GM12878 (cell line): ENCODE data around the gene TGFB2. TPM values are rescaled to one million over a fixed set of nuclear protein-coding genes. Genes with fewer than 3 reads are reported as not detected.

Experiments
- ATAC-seq: fragments of 200-7000 bp; cut with Tn5 transposase; 3 replicates; pipeline ENCODE4 v1.9.1; 2020; ENCODE audit warnings: mild to moderate bottlenecking, moderate library complexity
- BruUV-seq: library from RNA; stranded (reverse); fragments of 400-500 nt; replicated peaks from 2 replicates; lab custom pipeline; 2021; lab: Mats Ljungman, UMichigan
- CTCF ChIA-PET: fragments of 300-600 bp; sonication (Branson Sonifier 250); formaldehyde crosslinking; extraction: SDS; loops from one replicate; lab custom pipeline; 2021; ENCODE audit warnings: inconsistent platforms; lab: Yijun Ruan, JAX
- POLR2A ChIA-PET: fragments of 350-600 bp; formaldehyde crosslinking; extraction: SDS; loops from one replicate; lab custom pipeline; 2021; ENCODE audit warnings: inconsistent platforms; lab: Charles Lee
- RAD21 ChIA-PET: fragments of 300-600 bp; sonication (Branson Sonifier 250); formaldehyde crosslinking; loops from one replicate; lab custom pipeline; 2023; ENCODE audit warnings: antibody characterized with exemption; ENCODE audit not compliant: unreplicated experiment; lab: Charles Lee
- SMC1A ChIA-PET: fragments of 300-600 bp; sonication (Branson Sonifier 250); formaldehyde crosslinking; loops from one replicate; lab custom pipeline; 2023; ENCODE audit not compliant: unreplicated experiment, uncharacterized antibody; lab: Charles Lee
- DNase-seq: peaks from one replicate; pipeline ENCODE4 v3.0.0-alpha.2; 2011; ENCODE audit warnings: low read depth, low spot score
- FAIRE-seq: peaks from 3 replicates; lab custom pipeline; 2011; peaks lifted over from hg19 to GRCh38; lab: Jason Lieb, UNC
- H2AFZ ChIP-seq: 2 replicates; pipeline ENCODE4 v1.6.0; 2011; ENCODE audit warnings: low read depth, low read length, control low read depth; ENCODE audit not compliant: control insufficient read depth
- H3K27ac ChIP-seq: 2 replicates; pipeline ENCODE4 v1.5.1; 2011; ENCODE audit warnings: control low read depth; ENCODE audit not compliant: control insufficient read depth, insufficient read depth
- H3K27me3 ChIP-seq, 2 experiments: replicated peaks in 1 of 2; 2 replicates each; pipeline versions ENCODE4 v1.6.0 to v1.6.1; 2011; ENCODE audit warnings: low read length in 1 of 2; ENCODE audit not compliant: control insufficient read depth in 2 of 2, insufficient read depth in 2 of 2
- H3K36me3 ChIP-seq, 2 experiments: 2 replicates each; pipeline ENCODE4 v1.5.1; 2011; ENCODE audit warnings: low read length in 1 of 2; ENCODE audit not compliant: control insufficient read depth in 2 of 2, insufficient read depth in 2 of 2
- H3K4me1 ChIP-seq: 2 replicates; pipeline ENCODE4 v1.6.1; 2011; ENCODE audit warnings: mild to moderate bottlenecking, low read length, moderate library complexity, mixed read lengths; ENCODE audit not compliant: control insufficient read depth, insufficient read depth
- H3K4me2 ChIP-seq: 2 replicates; pipeline ENCODE4 v1.6.0; 2011; ENCODE audit warnings: control low read depth; ENCODE audit not compliant: control insufficient read depth, insufficient read depth
- H3K4me3 ChIP-seq: fragments of 200-600 bp; sonication (generic); 2 replicates; pipeline ENCODE4 v1.5.1; 2016
- H3K79me2 ChIP-seq: 2 replicates; pipeline ENCODE4 v1.6.0; 2011; ENCODE audit warnings: low read length; ENCODE audit not compliant: control insufficient read depth, insufficient read depth
- H3K9ac ChIP-seq: 2 replicates; pipeline ENCODE4 v1.8.0; 2011; ENCODE audit warnings: low read length, control low read depth, mixed read lengths; ENCODE audit not compliant: control insufficient read depth, insufficient read depth
- H3K9me3 ChIP-seq: replicated peaks from 3 replicates; pipeline ENCODE4 v1.5.1; 2011; ENCODE audit warnings: mild to moderate bottlenecking, low read length; ENCODE audit not compliant: control insufficient read depth, insufficient read depth
- H4K20me1 ChIP-seq: 2 replicates; pipeline ENCODE4 v1.6.0; 2011; ENCODE audit not compliant: control insufficient read depth, insufficient read depth
- CBX3 ChIP-seq: fragments of 200-600 bp; sonication (generic); IDR thresholded peaks from 2 replicates; pipeline ENCODE4 v1.6.1; 2016; ENCODE audit warnings: low read depth, borderline replicate concordance
- EP300 ChIP-seq, 2 experiments: fragments of 150-350 bp in 1 of 2; IDR thresholded peaks; 2 replicates each; pipeline ENCODE4 v1.6.1; 2011 to 2012; ENCODE audit warnings: low read depth in 2 of 2, low read length in 2 of 2, borderline replicate concordance in 1 of 2, improper control_type of control experiment in 1 of 2, inconsistent platforms in 1 of 2; ENCODE audit not compliant: control insufficient read depth in 1 of 2
- KLF5 ChIP-seq: fragments of 450-650 bp; IDR thresholded peaks from 2 replicates; pipeline ENCODE4 v1.6.1; 2014; ENCODE audit warnings: mild to moderate bottlenecking; ENCODE audit not compliant: partially characterized antibody
- NR2F1 ChIP-seq: fragments of 450-650 bp; conservative IDR thresholded peaks from 2 replicates; pipeline ENCODE4 v1.6.1; 2017; ENCODE audit warnings: mild to moderate bottlenecking
- PAX8 ChIP-seq: fragments of 450-650 bp; IDR thresholded peaks from 2 replicates; pipeline ENCODE4 v1.6.1; 2017; ENCODE audit warnings: mild to moderate bottlenecking, moderate library complexity
- POLR2AphosphoS2 ChIP-seq: IDR thresholded peaks from 2 replicates; pipeline ENCODE4 v1.6.1; 2011; ENCODE audit warnings: low read depth, mild to moderate bottlenecking, low read length, improper control_type of control experiment, moderate library complexity
- SMARCA5 ChIP-seq: fragments of 450-650 bp; IDR thresholded peaks from 2 replicates; pipeline ENCODE4 v1.6.1; 2017; ENCODE audit warnings: mild to moderate bottlenecking
- SUZ12 ChIP-seq: fragments of 200-600 bp; sonication (generic); IDR thresholded peaks from one replicate; pipeline ENCODE4 v1.6.1; 2018; ENCODE audit warnings: antibody characterized with exemption, mild to moderate bottlenecking; ENCODE audit not compliant: unreplicated experiment
- USF2 ChIP-seq: IDR thresholded peaks from 2 replicates; pipeline ENCODE4 v1.6.1; 2011; ENCODE audit warnings: low read depth, low read length, improper control_type of control experiment, borderline replicate concordance
- whole genome bisulfite sequencing: methylation state at CpG from one replicate; pipeline ENCODE4 v1.1.6; 2016; ENCODE audit warnings: low lambda C conversion rate; ENCODE audit not compliant: insufficient replicate concordance, insufficient coverage; ENCODE audit errors: missing lambda C conversion rate; 5-methylcytosine and 5-hydroxymethylcytosine counted together
- in situ Hi-C: fragments of 300-500 bp; cut with MboI; formaldehyde crosslinking; loops from 9 replicates; pipeline ENCODE4 v1.14.3; 2018; ENCODE audit warnings: mixed read lengths
- intact Hi-C: fragments of 100-400 bp; cut with micrococcal nuclease; formaldehyde crosslinking; loops from one replicate; pipeline ENCODE4 v1.14.2; 2022; ENCODE audit not compliant: unreplicated experiment
- polyA plus RNA-seq, 11 experiments: library from polyadenylated mRNA; depleted of rRNA in 4 of 11; unstranded in 6 of 11; stranded (reverse) in 5 of 11; fragments of >200 nt; fragmentation: Nextera tagmentation in 4 of 11; fragmentation: Illumina TruSeq in 1 of 11; extraction: Ambion mirVana in 4 of 11; extraction: Trizol in 1 of 11; gene quantifications; 1 replicate in 1 of 11; 2 replicates in 10 of 11; pipeline versions ENCODE4 v1.2.1 to v1.2.3, GENCODE V29; 2011 to 2016; ENCODE audit warnings: inconsistent platforms in 2 of 11, missing spikeins in 2 of 11, low read depth in 1 of 11
- total RNA-seq, 4 experiments: library from RNA; depleted of rRNA in 3 of 4; stranded (reverse); fragments of >200 nt in 3 of 4; fragmentation: Illumina TruSeq in 1 of 4; extraction: Trizol in 1 of 4; gene quantifications; 2 replicates each; pipeline versions ENCODE4 v1.2.1 to v1.2.3, GENCODE V29; 2013 to 2021
- TF ChIP-seq, protein P1 (sequence below): IDR thresholded peaks from 2 replicates; pipeline ENCODE4 v1.6.1; 2012; ENCODE audit warnings: mild to moderate bottlenecking, low read depth, low read length
- TF ChIP-seq, protein P2 (sequence below): fragments of 450-650 bp; IDR thresholded peaks from 2 replicates; pipeline ENCODE4 v1.6.1; 2017; ENCODE audit warnings: mild to moderate bottlenecking, low read depth, inconsistent platforms; ENCODE audit not compliant: poor library complexity, severe bottlenecking

Gene TGFB2
- total and polyA plus RNA-seq, 10 of the 15 experiments (the other 5 are each of a cell fraction or from before 2014, with no cell fraction given), result 0.03 to 0.11 (median 0.04) TPM; not detected in 6

- DNase-seq, result no peak
- in situ Hi-C loops, result no loop called here
- CTCF ChIA-PET, result no interaction called here
- no peaks in the 10 kb centered on the region for H3K36me3 ChIP-seq
- no peaks in the 10 kb centered on the region for H3K79me2 ChIP-seq
- no peaks in the 10 kb centered on the region for H4K20me1 ChIP-seq
- H3K9me3 ChIP-seq, result no peaks in the 10 kb centered on the region
- TF ChIP-seq, protein P1, sequence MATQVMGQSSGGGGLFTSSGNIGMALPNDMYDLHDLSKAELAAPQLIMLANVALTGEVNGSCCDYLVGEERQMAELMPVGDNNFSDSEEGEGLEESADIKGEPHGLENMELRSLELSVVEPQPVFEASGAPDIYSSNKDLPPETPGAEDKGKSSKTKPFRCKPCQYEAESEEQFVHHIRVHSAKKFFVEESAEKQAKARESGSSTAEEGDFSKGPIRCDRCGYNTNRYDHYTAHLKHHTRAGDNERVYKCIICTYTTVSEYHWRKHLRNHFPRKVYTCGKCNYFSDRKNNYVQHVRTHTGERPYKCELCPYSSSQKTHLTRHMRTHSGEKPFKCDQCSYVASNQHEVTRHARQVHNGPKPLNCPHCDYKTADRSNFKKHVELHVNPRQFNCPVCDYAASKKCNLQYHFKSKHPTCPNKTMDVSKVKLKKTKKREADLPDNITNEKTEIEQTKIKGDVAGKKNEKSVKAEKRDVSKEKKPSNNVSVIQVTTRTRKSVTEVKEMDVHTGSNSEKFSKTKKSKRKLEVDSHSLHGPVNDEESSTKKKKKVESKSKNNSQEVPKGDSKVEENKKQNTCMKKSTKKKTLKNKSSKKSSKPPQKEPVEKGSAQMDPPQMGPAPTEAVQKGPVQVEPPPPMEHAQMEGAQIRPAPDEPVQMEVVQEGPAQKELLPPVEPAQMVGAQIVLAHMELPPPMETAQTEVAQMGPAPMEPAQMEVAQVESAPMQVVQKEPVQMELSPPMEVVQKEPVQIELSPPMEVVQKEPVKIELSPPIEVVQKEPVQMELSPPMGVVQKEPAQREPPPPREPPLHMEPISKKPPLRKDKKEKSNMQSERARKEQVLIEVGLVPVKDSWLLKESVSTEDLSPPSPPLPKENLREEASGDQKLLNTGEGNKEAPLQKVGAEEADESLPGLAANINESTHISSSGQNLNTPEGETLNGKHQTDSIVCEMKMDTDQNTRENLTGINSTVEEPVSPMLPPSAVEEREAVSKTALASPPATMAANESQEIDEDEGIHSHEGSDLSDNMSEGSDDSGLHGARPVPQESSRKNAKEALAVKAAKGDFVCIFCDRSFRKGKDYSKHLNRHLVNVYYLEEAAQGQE, result no peak
- no peak for TF ChIP-seq NR2F1
- no peak for TF ChIP-seq PAX8
- TF ChIP-seq EP300 (IDR thresholded peaks at IDR 0.05; ENCODE audit: borderline replicate concordance in 1 of 2, control insufficient read depth in 1 of 2, low read depth in 2 of 2, low read length in 2 of 2), result no peak
- no peak for TF ChIP-seq CBX3
- no peak for TF ChIP-seq SUZ12
- no peak for TF ChIP-seq POLR2AphosphoS2
- TF ChIP-seq, protein P2, sequence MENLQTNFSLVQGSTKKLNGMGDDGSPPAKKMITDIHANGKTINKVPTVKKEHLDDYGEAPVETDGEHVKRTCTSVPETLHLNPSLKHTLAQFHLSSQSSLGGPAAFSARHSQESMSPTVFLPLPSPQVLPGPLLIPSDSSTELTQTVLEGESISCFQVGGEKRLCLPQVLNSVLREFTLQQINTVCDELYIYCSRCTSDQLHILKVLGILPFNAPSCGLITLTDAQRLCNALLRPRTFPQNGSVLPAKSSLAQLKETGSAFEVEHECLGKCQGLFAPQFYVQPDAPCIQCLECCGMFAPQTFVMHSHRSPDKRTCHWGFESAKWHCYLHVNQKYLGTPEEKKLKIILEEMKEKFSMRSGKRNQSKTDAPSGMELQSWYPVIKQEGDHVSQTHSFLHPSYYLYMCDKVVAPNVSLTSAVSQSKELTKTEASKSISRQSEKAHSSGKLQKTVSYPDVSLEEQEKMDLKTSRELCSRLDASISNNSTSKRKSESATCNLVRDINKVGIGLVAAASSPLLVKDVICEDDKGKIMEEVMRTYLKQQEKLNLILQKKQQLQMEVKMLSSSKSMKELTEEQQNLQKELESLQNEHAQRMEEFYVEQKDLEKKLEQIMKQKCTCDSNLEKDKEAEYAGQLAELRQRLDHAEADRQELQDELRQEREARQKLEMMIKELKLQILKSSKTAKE, result no peak
- no peak for TF ChIP-seq SMARCA5
- TF ChIP-seq USF2, result no peak
- no peak for TF ChIP-seq KLF5
- SMC1A ChIA-PET, result no interaction called here
- WGBS, result 55% methylated on average over 2 of the region's 2 CpGs
- no peak overlapping the region for H2AFZ ChIP-seq
- no peak overlapping the region for H3K4me3 ChIP-seq
- RAD21 ChIA-PET, result no interaction called here
- no peak for ATAC-seq
- no peaks in the 10 kb centered on the region for H3K27me3 ChIP-seq
- no TSS peak for BruUV-seq
- no peak overlapping the region for H3K4me2 ChIP-seq
- no peak overlapping the region for H3K9ac ChIP-seq
- intact Hi-C loops, result no loop called here
- no peaks in the 10 kb centered on the region for H3K4me1 ChIP-seq
- no peak for FAIRE-seq
- H3K27ac ChIP-seq, result no peak overlapping the region
- POLR2A ChIA-PET, result no interaction called here
These were observed 88.6 kb downstream of the TGFB2 start for GRCh38 chr1:218433744-218434143.
